ENCODE measurements around the gene ASL.
"Not testable (repeated sequence)": the region's sequence is repeated elsewhere in the genome, so short reads cannot be mapped to it uniquely, and the experiment has no call there.

Gene ASL

DNA sequence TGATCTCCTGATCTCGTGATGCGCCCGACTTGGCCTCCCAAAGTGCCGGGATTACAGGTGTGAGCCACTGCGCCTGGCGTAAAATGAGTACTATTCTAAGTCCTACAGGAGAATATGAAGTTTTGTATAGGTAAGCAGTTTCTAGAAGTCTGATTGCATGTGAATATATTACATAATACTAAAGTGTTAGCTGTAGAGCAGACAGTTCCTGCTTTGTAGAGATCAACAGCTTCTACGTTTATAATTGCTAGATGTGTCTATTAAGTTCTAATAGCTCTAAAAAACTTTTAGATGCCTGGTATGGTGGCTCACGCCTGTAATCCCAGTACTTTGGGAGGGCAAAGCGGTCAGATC lies 47.5 kb downstream of the ASL start:
- DNase-seq = no peak

DNA sequence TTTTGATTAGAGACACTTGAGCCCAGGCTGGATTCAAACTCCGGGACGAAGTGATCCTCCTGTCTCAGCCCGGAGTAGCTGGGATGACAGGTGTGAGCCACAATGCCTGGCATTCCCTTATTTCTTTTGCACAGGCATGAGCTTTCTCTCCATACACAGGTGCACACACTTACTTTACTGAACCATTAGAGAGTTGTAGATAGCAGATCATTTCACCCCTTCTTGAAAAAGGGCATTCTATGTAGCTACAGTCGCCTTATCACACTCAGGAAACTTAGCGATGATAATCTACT lies 48.9 kb downstream of the ASL start:
- DNase-seq = not testable (repeated sequence)

DNA sequence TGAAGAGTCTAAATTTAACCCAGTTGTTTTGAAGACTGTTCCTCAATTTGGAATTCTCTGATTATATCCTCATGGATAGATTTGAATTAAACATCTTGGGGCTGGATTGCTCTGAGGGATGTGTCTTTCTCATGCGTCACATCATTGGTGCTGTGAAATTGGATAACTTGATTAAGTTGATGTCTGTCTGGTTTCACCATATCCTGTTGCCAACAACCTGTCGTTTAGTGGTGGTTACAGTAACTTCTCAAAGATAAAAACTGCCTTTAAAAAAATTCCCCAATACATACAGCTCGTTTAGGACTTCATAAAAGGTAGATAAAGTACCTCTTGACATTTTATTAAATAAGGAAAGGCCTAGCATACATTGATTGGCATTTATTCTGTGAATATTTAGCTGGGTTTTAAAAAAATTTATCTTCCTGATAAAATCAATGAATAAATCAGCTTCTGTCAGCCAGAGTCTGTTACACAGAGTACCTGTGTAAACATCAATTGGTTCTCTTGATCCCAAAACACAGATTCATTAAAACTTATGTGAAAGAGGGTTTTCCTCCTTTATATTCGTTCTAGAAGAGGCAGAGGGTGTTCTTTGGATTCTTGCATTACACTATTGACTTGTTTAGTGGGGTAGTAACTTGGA lies 49.6 kb downstream of the ASL start:
- no peak for DNase-seq

DNA sequence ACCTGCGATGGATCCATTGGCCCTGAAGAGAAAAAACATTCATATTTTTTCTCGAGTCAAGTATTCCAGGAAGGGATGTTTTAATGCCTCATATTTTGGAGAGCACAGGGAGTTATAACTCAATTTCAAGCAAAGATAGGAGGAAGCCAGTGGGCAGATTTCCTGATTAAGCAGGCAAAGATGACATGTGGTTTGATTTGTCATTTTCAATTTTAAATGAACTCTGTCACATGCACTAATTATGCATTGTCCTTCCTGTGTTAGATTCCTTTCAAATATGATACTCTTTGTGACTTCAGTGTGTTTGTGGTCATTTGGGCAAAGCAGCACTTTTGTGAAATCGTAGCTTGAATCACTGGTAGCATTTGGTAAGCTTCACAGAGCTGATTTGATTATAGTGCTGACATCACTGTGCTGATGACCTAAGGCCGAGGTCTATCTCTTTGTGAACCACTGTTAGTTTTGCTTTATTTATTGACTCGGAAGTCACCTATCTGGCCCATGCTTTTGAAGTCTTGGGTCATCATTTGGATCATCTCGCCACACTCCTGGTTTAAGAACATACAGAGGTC lies 50.2 kb downstream of the ASL start:
- not testable (repeated sequence) for DNase-seq

DNA sequence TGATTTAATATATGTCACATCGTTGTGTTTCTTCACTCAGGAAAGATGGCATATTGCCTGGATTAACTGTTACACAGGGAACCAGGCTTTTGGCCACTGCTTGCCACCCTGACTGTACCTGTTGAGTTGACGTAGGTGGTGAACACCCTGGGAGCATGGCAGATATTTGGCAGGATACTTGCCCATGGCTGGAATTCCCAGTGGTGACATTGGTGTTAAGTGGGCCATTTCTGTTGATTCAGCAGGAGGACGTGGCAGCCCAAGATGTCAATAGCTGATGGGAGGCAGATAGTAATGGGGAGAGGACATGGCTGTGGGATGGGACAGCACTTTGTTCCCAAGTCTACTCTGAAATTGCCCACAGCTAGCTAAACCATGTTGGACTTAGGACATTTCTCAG lies 51.6 kb downstream of the ASL start:
- DNase-seq = not testable (repeated sequence)

DNA sequence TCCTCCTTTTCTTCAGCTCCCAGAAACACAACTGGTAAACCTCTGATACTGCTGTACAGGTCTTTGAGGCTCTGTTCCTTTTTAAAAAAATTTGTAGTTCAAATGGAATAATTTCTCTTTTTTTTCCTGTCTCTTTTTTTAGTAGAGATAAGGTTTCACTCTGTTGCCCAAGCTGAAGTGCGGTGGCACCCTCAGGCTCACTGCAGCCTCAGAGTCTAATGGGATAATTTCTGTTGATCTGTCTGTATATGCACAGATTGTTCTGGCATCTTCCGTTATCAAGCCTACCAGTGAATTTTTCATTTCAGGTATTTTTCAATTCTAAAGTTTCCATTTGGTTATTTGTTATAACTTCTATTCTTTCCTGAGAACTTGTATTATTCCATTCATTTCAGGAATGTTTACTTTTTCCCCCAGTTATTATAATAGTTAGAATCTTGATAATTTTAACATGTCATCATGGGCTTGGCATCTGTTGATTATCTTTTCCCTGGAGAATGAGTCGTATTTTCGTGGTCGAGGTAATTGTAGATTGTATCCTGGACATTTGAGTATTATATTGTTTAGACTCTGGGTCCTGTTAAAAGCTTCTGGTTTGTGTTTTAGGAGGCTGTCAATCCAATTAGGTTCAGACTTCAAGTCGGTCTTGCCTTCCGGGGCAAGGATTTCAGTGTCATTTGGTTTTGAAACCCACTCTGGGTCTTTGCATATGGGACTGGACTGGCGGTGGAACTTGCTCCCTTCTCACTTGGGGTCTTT lies 63.6 kb downstream of the ASL start:
- no peak for DNase-seq

DNA sequence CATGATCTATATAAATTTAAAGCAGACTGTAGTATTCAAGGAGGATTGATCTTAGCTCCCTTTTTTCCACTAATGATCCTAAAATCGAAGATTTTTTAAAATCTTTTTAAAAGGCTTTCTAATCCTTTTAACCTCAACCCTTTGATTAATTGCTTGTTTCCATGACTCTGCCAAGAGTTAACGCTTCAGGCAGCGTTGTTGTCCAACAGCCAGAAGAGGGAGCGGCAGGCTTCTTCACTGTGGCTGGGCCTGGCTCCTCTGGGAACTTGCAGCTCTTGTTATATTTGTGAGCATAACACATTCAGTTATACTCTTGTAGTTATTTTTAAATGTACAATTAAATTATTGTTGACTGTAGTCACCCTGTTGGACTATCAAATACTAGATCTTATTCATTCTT lies 65.3 kb downstream of the ASL start:
- DNase-seq = no peak

DNA sequence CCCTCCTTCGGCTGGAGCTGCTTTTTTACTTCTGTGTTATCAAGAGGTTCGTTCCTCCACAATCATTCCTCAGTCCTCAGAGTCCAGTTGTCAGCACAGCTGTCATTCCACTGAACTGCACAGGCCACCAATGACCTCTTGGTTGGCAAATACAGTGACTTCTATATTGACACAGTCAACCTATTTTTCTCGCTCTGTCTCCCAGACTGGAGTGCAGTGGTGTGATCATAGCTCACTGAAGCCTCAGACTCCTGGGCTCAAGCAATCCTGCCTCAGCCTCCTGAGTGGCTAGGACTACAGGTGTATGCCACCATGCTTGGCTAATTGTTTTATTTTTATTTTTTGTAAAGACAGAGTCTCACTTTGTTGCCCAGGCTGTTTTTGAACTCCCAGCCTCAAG lies 66.7 kb downstream of the ASL start:
- DNase-seq = no peak

DNA sequence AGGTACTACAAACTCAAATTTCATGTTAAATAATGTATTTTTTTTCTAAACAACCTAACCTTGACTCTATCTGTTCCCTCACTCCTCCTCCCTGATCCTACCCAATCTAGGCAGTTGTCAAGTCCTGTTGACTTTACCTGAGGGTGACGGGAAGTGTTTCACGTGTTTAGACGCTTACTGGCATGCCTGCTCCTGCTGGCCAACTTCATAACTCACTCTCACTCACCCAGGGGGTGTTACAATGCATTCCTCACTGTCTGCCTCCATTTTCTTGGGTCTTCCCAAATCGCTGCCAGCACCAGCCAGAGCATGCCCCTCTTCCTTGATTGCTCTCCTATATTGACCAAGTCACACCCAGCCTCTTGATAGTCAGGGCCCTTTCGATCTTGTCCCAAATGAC lies 67.4 kb downstream of the ASL start:
- DNase-seq = no peak

All from stimulated activated CD8-positive, alpha-beta memory T cell treated with anti-CD3 and anti-CD28 coated beads, Interleukin-4, amount 100 ng/mL, for 48 hours (primary cell).